T-cell (primary cell): ENCODE data around the gene GABARAPL1. TPM values are rescaled to one million over a fixed set of nuclear protein-coding genes. Genes with fewer than 3 reads are reported as not detected.
"Not testable (repeated sequence)": the region's sequence is repeated elsewhere in the genome, so short reads cannot be mapped to it uniquely, and the experiment has no call there.

ENCODE experiments used
- ATAC-seq, 4 experiments: fragments of 200-7000 bp in 3 of 4; fragments of 150-1000 bp in 1 of 4; cut with Tn5 transposase; replicated peaks in 1 of 4; 1 replicate in 3 of 4; 2 replicates in 1 of 4; pipeline ENCODE4 v1.10.0; 2021; ENCODE audit warnings: moderate library complexity in 3 of 4, mild to moderate bottlenecking in 2 of 4, moderate number of reproducible peaks in 1 of 4
- CTCF ChIA-PET, 2 donors: fragments of 300-600 bp; sonication (Branson Sonifier 250); formaldehyde crosslinking; loops; one replicate each; lab custom pipeline; 2022; ENCODE audit warnings: antibody characterized with exemption in 2 of 2; lab: Charles Lee
- POLR2A ChIA-PET, 2 donors: fragments of 300-600 bp; sonication (Branson Sonifier 250); formaldehyde crosslinking; loops; one replicate each; lab custom pipeline; 2022; ENCODE audit warnings: antibody characterized with exemption in 2 of 2; lab: Charles Lee
- DNase-seq, 35 experiments: peaks; one replicate each; pipeline versions ENCODE4 v3.0.0 to v3.0.0-alpha.2; 2013 to 2023
- H3K27ac ChIP-seq: one replicate; pipeline ENCODE4 v1.5.1; 2013; ENCODE audit warnings: low read length
- H3K27me3 ChIP-seq, 2 experiments: replicated peaks in 1 of 2; 1 replicate in 1 of 2; 2 replicates in 1 of 2; pipeline versions ENCODE4 v1.6.1 to v1.7.0; 2013; ENCODE audit warnings: low read length in 1 of 2, mixed read lengths in 1 of 2; ENCODE audit not compliant: control insufficient read depth in 2 of 2, insufficient read depth in 2 of 2; ENCODE audit errors: extremely low read depth in 1 of 2
- H3K36me3 ChIP-seq, 2 donors: 1 replicate in 1 of 2; 2 replicates in 1 of 2; pipeline versions ENCODE4 v1.6.1 to v1.7.0; 2013; ENCODE audit warnings: low read length in 1 of 2; ENCODE audit not compliant: control insufficient read depth in 2 of 2, insufficient read depth in 1 of 2; ENCODE audit errors: extremely low read depth in 1 of 2
- H3K4me1 ChIP-seq, 2 experiments: 1 replicate in 1 of 2; 2 replicates in 1 of 2; pipeline versions ENCODE4 v1.6.1 to v1.7.0; 2013; ENCODE audit warnings: low read length in 2 of 2, mixed read lengths in 1 of 2; ENCODE audit not compliant: insufficient read depth in 2 of 2, control insufficient read depth in 1 of 2; ENCODE audit errors: extremely low read depth in 1 of 2
- H3K4me3 ChIP-seq, 2 donors: 1 replicate in 1 of 2; 2 replicates in 1 of 2; pipeline versions ENCODE4 v1.5.1 to v1.7.0; 2013; ENCODE audit warnings: mild to moderate bottlenecking in 2 of 2, low read length in 1 of 2, moderate library complexity in 1 of 2; ENCODE audit not compliant: control insufficient read depth in 1 of 2; ENCODE audit errors: extremely low read depth in 1 of 2
- H3K9me3 ChIP-seq: 2 replicates; pipeline ENCODE4 v1.7.0; 2013
- H3K27ac Mint-ChIP-seq, 2 donors: one replicate each; pipeline ENCODE4 v1.8.0; 2020 to 2021; ENCODE audit warnings: mild to moderate bottlenecking in 2 of 2, mixed read lengths in 2 of 2
- H3K27me3 Mint-ChIP-seq, 2 donors: one replicate each; pipeline ENCODE4 v1.8.0; 2021 to 2022; ENCODE audit warnings: mixed read lengths in 2 of 2
- H3K36me3 Mint-ChIP-seq: one replicate; pipeline ENCODE4 v1.8.0; 2021; ENCODE audit warnings: mixed read lengths
- H3K4me1 Mint-ChIP-seq, 3 donors: one replicate each; pipeline ENCODE4 v1.8.0; 2020 to 2022; ENCODE audit warnings: mixed read lengths in 3 of 3, mild to moderate bottlenecking in 1 of 3
- H3K4me3 Mint-ChIP-seq, 3 donors: one replicate each; pipeline ENCODE4 v1.8.0; 2020 to 2022; ENCODE audit warnings: mild to moderate bottlenecking in 3 of 3, mixed read lengths in 3 of 3, moderate library complexity in 3 of 3
- H3K9me3 Mint-ChIP-seq, 3 donors: one replicate each; pipeline ENCODE4 v1.8.0; 2020 to 2022; ENCODE audit warnings: mixed read lengths in 3 of 3
- WGBS: methylation state at CpG from one replicate; pipeline ENCODE4 v1.1.5; 2013; ENCODE audit warnings: missing lambda C conversion rate; ENCODE audit not compliant: insufficient coverage; 5-methylcytosine and 5-hydroxymethylcytosine counted together
- total RNA-seq, 35 experiments: library from RNA in 6 of 35; stranded (reverse) in 6 of 35; fragments of 120-200 nt in 1 of 35; gene quantifications; one replicate each; pipeline versions ENCODE4 v1.2.1 to v1.2.4 and lab custom pipeline; 2013 to 2026

Gene GABARAPL1
- total RNA-seq, 5 donors from 2014 or later (not counting 1 experiment from before 2014, with no cell fraction given) = 46.7 to 129 (median 53.7) TPM

- Mint-ChIP-seq H3K27ac (no peak overlapping the region), H3K4me1 (peaks cover 0 to 3% (median 0%) of the 10 kb centered on the region in 3 donors), H3K4me3 (no peak overlapping the region), H3K9me3 (no peaks in the 10 kb centered on the region), H3K36me3 (no peaks in the 10 kb centered on the region), H3K27me3 (peaks cover 15 to 36% of the 10 kb centered on the region in 2 donors)
- ATAC-seq = no peak
- Histone ChIP-seq H3K36me3 (no peaks in the 10 kb centered on the region), H3K27me3 (peaks cover 0 to 29% of the 10 kb centered on the region in 2 experiments), H3K4me1 (no peaks in the 10 kb centered on the region), H3K27ac (no peak overlapping the region), H3K4me3 (no peak overlapping the region), H3K9me3 (no peaks in the 10 kb centered on the region)
- whole genome bisulfite sequencing = 27% methylated on average over 2 of the region's 5 CpGs
- peak in 1 of 35 experiments; percentile 11 for DNase-seq
- POLR2A ChIA-PET = no interaction called here
- CTCF ChIA-PET = interaction anchor here (0.5 to 0.7 kb wide), 2 partner anchors 1444 to 1564 kb away, joined by 3 to 4 read pairs; no protein-coding TSS in a partner anchor
Observed at GRCh38 chr12:10182354-10183049, 30.2 kb upstream of the GABARAPL1 start.

DNA sequence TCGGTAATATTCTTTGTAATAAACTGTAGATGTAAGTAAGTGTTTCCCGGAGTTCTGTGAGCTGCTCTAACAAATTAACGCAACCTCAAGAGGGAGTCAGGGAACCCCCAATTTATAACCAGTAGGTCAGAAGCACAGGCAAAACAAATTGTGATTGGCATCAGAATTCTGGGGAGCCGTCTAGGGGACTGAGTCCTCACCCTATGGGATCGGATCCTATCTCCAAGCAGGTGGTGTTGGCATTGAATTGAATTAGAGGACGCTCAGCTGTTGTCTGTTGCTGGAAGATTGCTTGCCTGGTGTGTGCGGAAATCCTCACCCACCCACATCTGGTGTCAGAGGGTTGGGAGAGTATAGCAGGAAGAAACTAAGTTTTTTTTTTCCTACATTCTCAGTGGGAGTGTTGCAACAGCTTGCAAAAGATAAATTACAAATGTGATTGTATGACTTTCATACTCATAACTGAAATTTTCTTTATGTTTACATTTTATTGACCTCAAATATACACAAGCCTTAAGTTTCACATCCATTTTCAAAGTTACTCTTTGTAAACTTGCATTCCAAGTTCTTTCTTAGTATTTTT lies 28.3 kb upstream of the GABARAPL1 start:
- Mint-ChIP-seq H3K4me3 (no peak overlapping the region), H3K4me1 (peaks cover 0 to 3% (median 0%) of the 10 kb centered on the region in 3 donors), H3K27me3 (peaks cover 15 to 38% of the 10 kb centered on the region in 2 donors), H3K36me3 (no peaks in the 10 kb centered on the region), H3K9me3 (no peaks in the 10 kb centered on the region), H3K27ac (no peak overlapping the region)
- DNase-seq (no peak), ATAC-seq (no peak)
- no peaks in the 10 kb centered on the region for H3K4me1 ChIP-seq
- H3K27me3 ChIP-seq = peaks cover 0 to 35% of the 10 kb centered on the region in 2 experiments
- WGBS = 80% methylated on average over 1 of the region's 7 CpGs
- H3K9me3 ChIP-seq = no peaks in the 10 kb centered on the region
- no peak overlapping the region for H3K27ac ChIP-seq
- ChIA-PET POLR2A (no interaction called here), CTCF (interaction anchor here in 1 of 2 donors (0.6 kb wide), 1 partner anchor 27 kb away, joined by 3 read pairs; no protein-coding TSS in a partner anchor)
- no peaks in the 10 kb centered on the region for H3K36me3 ChIP-seq
- H3K4me3 ChIP-seq = no peak overlapping the region

DNA sequence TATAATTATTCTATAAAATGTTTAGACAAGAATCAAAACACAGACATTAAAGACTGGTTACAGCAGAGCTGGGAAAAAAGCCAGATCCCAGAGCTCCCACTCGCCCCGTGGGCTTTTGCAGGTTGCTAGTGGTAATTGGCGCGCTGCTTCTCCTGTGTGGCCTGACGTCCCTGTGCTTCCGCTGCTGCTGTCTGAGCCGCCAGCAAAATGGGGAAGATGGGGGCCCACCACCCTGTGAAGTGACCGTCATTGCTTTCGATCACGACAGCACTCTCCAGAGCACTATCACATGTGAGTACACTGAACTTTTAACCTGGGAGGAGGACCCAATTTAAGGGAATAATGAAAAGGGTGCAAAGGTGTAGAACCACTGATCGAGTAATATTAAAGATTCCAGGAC lies 26.4 kb upstream of the GABARAPL1 start:
- Mint-ChIP-seq H3K9me3 (no peaks in the 10 kb centered on the region), H3K36me3 (no peaks in the 10 kb centered on the region), H3K4me1 (peaks cover 2 to 8% (median 5%) of the 10 kb centered on the region in 3 donors), H3K4me3 (no peak overlapping the region), H3K27ac (no peak overlapping the region), H3K27me3 (peaks cover 11 to 35% of the 10 kb centered on the region in 2 donors)
- Histone ChIP-seq H3K4me1 (no peaks in the 10 kb centered on the region), H3K27me3 (peaks cover 0 to 34% of the 10 kb centered on the region in 2 experiments), H3K36me3 (no peaks in the 10 kb centered on the region), H3K27ac (no peak overlapping the region), H3K4me3 (no peak overlapping the region), H3K9me3 (no peaks in the 10 kb centered on the region)
- DNase-seq (peak in 6 of 35 experiments; percentile 2 to 49 (median 9)), ATAC-seq (no peak)
- ChIA-PET CTCF (no interaction called here), POLR2A (no interaction called here)
- 44% methylated on average over 7 of the region's 11 CpGs for whole genome bisulfite sequencing

DNA sequence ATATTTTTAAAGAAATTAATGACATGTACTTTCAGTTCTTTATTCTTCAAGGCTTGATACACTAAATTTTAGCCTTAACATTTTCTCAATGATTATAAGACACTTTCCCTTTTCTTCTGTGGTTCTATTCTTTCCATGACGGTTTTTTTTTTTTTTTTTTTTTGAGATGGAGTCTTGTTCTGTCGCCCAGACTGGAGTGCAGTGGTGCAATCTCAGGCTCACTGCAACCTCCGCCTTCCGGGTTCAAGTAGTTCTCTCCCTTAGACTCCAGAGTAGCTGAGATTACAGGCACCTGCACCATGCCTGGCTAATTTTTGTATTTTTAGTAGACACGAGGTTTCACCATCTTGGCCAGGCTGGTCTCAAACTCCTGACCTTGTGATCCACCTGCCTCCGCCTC lies 25.7 kb upstream of the GABARAPL1 start:
- H3K4me1 Mint-ChIP-seq, H3K27ac Mint-ChIP-seq, H3K9me3 Mint-ChIP-seq, H3K4me3 Mint-ChIP-seq, H3K4me3 ChIP-seq, H3K4me1 ChIP-seq, H3K9me3 ChIP-seq, DNase-seq, POLR2A ChIA-PET, H3K36me3 ChIP-seq, H3K36me3 Mint-ChIP-seq, ATAC-seq, H3K27ac ChIP-seq: not testable (repeated sequence)
- 88% methylated on average over 2 of the region's 6 CpGs for WGBS
- H3K27me3 ChIP-seq = peaks cover 0 to 30% of the 10 kb centered on the region in 2 experiments
- CTCF ChIA-PET = interaction anchor here in 1 of 2 donors (0.7 kb wide), 1 partner anchor 511 kb away, joined by 7 read pairs; no protein-coding TSS in a partner anchor
- peaks cover 10 to 34% of the 10 kb centered on the region in 2 donors for H3K27me3 Mint-ChIP-seq

DNA sequence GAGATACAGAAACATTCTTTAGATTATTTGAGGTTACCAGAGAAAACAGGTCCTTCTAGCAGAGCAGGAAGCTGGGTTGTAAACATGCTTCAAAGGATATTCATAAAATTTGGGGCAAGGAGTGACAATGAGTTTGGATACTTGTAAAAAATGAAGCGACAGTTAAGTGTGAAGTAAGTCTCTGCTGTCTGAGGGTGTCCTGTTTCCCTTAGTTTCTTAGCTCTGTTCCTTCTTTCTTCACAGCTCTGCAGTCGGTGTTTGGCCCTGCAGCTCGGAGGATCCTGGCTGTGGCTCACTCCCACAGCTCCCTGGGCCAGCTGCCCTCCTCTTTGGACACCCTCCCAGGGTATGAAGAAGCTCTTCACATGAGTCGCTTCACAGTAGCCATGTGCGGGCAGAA lies 23.0 kb upstream of the GABARAPL1 start:
- Histone ChIP-seq H3K9me3 (no peaks in the 10 kb centered on the region), H3K4me1 (no peaks in the 10 kb centered on the region), H3K27ac (no peak overlapping the region), H3K27me3 (peaks cover 0 to 27% of the 10 kb centered on the region in 2 experiments), H3K4me3 (no peak overlapping the region), H3K36me3 (no peaks in the 10 kb centered on the region)
- Mint-ChIP-seq H3K4me1 (peaks cover 2 to 5% (median 5%) of the 10 kb centered on the region in 3 donors), H3K36me3 (no peaks in the 10 kb centered on the region), H3K9me3 (no peaks in the 10 kb centered on the region), H3K27me3 (peaks cover 8 to 28% of the 10 kb centered on the region in 2 donors), H3K27ac (no peak overlapping the region), H3K4me3 (no peak overlapping the region)
- 100% methylated on average over 2 of the region's 5 CpGs for WGBS
- CTCF ChIA-PET = interaction anchor here (0.5 to 2.7 kb wide), 10 partner anchors 15 to 863 kb away, joined by 3 to 17 read pairs (median 4); no protein-coding TSS in a partner anchor
- DNase-seq (no peak), ATAC-seq (no peak)
- POLR2A ChIA-PET = interaction anchor here (0.5 to 0.6 kb wide), 2 partner anchors 86 to 509 kb away, joined by 3 read pairs; no protein-coding TSS in a partner anchor

DNA sequence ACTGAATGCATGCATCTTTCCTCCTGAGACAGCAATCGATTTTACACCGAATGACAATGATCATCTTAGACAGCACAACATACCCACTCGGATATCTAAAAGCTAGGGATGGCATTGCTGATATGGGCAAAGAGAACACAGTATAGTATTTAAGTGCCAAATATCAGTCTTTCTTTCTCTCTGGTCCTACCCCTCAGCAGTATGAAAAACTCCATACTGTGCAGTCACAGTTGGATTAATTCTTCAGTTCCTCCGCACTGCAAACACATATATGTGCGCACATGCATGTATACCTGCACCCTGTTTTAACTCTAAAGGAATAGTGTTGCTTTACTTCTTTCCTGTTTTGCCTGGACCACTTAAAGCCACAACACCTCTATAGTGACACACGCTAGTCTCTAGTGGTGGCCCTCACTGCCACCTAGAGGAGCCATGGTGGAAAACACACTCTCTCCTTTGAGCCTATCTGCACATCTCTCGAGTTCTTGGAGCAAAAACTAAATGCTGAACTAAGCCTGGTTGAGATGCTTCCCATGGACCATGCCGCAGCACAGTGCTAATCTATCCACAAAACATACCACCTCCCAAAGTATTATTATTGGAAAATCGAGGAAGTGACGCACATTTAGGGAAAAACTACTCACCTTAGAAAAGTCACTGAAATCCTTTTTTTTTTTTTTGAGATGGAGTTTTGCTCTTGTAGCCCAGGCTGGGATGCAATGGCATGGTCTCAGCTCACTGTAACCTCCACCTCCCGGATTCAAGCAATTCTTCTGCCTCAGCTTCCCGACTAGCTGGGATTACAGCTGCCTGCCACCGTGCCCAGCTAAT lies 21.9 kb upstream of the GABARAPL1 start:
- 25% methylated on average over 3 of the region's 13 CpGs for WGBS
- Mint-ChIP-seq H3K4me3 (no peak overlapping the region), H3K36me3 (no peaks in the 10 kb centered on the region), H3K27ac (no peak overlapping the region), H3K9me3 (no peaks in the 10 kb centered on the region), H3K4me1 (peaks cover 5% of the 10 kb centered on the region in 3 donors), H3K27me3 (peaks cover 8 to 24% of the 10 kb centered on the region in 2 donors)
- Histone ChIP-seq H3K4me1 (no peaks in the 10 kb centered on the region), H3K27ac (no peak overlapping the region), H3K4me3 (no peak overlapping the region), H3K27me3 (peaks cover 0 to 24% of the 10 kb centered on the region in 2 experiments), H3K9me3 (no peaks in the 10 kb centered on the region), H3K36me3 (no peaks in the 10 kb centered on the region)
- ChIA-PET POLR2A (no interaction called here), CTCF (interaction anchor here (0.6 to 2.7 kb wide), 5 partner anchors 29 to 368 kb away, joined by 3 to 17 read pairs (median 4); no protein-coding TSS in a partner anchor)
- ATAC-seq (peak; percentile 99 to 100 (median 100)), DNase-seq (peak; percentile 16 to 73 (median 45))
